Measurements from ENCODE around the gene NXPH2.

Gene NXPH2

GRCh38 chr2:138779781-138780445 is at the start of gene NXPH2:
NXPH2 (minus strand) TSS chr2:138780390; CDS start chr2:138780241, 149 bp downstream.
- no peak for DNase-seq

DNA sequence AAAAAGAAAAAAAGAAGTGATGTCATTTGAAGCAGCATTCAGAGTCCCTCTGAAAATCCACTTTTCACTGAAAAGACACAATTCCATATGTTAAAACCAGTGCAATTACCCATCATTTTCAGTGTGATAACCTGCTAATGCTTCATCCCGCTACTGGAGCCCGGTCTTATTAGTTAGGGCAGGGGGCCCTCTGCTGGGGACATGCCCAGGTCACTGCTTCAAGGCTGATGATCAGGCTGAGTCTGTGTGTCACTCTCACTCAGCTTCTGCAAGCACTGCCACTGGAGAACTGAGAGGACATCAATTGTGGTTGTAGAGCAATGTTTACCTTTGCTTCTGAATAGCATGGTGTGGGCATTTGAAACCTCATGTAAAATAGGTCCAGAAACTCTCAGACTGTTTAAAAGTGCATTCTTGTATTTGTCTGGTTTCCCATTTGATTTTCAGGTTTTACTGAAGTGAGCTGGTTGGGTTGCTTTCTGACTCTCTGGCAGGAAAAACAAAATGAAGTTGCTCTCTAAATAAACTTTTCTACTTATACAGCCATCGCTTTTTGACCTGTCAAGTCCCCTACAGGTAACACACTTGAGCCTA is 49.2 kb upstream of the NXPH2 start:
- DNase-seq = peak in 1 of 6 experiments; percentile 4

DNA sequence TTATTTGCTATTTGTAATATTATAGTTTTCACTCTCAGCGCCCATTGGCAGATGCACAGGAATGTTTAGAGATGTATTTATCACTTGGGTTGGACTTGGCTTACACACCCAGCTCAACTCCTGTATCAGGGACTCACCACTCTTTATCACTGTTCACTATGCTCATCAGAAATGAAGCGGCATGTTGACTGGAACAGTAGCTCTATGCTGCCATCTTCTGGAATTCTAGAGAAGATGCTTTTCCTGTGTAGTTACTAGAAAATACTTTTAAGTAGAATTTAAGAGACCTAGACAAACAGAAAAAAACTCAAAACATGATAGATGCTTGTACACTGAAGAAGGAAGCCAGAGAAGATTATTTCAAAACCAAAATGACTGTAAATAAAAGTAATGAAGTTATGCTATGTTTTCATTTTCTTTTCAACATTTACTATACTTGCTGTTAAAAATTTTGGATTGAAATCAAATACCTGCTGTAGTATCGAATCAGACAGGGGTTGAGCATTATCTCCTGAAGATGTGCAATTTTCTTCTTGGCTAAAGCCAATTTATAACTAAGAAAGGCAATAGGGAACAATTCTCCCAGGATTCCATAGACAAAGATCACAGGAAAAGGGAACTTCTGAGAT is 47.4 kb upstream of the NXPH2 start:
- peak in 3 of 6 experiments; percentile 11 to 53 (median 48) for DNase-seq

DNA sequence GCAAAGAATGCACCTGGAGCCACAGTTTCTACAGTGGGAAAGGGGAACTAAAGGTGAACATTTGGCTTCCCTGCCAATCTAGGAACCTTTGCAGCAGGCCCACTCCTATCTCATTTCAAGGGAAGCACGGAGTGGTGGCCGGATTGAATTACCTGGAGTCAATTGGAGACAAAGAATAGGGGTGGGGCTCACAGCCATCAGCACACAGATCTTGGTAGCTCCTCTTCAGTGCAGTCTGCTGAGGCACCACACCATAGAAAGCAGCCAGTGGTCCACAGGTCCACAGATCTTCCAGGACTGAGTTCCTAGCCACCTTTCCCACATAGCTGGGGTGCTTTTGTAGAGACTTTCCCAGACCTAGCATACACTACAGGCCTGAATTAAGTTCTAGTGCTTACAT is 43.5 kb upstream of the NXPH2 start:
- DNase-seq = no peak

- DNase-seq = no peak
Observed at GRCh38 chr2:138819964-138820363, 39.8 kb upstream of the NXPH2 start.

GRCh38 chr2:138818556-138818955 is 38.4 kb upstream of the NXPH2 start:
- no peak for DNase-seq

DNA sequence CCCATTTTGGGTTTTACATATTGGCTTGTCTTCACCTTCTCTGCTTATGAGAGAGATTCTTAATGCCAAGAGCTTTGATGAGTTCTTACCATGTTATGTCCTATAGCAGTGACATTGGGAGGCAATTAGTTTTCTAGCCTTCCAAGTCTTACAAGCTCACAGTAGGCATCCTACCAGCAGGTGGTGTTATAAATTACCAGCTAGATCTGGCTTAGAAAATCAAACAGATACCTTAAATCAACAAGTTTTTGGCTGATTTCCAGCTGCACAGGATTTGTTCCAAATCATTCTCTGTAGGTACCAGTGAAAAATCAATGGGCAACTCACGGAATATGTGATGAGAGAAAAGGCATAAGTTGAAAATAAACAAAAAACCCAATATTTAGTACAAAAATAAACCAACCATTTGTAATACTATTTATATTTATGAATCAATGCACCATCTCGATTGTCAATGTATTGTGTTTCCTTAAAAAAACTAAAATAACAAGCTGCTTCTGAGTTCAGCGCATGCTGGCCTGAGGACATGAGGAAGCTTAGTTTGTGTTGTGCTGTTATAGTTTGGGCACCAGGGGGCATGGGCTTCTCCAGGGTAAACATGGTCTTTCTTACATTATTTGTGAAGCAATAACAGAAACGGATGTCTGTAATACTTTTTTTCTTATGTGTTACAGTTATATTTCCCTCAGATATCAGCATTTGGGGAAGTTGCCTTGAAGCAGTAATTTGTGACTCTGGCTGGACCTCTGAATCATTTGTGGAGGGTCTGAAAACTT is 34.1 kb upstream of the NXPH2 start:
- DNase-seq = no peak

DNA sequence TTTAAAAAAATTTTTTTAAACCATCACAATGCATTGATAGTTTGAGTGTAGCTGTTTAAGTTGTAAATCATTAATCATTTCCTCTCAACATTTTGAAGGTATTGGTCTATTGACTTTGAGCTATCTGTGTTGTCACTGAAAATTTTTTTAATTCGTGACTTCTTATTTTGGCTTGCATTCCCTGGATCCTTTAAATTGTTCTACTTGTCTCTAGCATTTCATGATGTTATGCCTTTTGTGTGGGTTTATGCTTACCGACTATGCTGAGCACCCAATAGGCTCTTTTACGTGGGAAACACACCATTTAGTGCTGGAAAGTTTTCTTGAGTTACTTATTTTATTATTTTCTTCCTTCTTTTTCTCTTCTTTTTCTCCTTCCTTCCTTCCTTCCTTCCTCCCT is 31.2 kb upstream of the NXPH2 start:
- DNase-seq = no peak

GRCh38 chr2:138794724-138795123 is 14.5 kb upstream of the NXPH2 start:
- DNase-seq = no peak

DNA sequence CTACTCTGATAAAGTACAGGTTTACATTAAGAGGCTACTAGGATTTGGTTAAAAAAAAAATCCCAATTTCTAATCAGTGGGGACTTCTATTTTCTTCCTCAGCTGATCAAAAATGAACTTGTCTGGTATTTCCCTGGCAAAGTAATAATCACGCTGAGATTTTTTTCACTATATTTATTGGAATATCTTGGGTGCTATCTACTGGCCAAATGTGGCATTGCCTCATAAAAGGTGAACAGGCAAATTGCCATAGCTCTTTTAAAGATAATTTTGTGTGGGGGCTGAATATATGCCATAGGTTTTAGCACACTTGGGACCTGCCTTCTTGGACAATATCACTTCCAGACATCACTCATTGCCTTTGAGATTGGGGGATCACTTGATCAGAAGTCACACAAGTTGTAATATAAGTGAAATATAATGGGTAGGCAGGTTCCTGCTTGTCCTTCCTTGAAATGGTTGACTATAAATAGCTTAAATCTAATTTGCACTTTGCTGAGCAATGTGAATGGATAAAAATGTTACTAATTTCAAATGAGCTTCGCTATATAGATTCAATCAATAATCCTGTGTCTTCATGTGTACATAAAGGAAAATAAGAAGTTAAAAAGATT is 7.0 kb upstream of the NXPH2 start:
- peak in 2 of 6 experiments; percentile 3 for DNase-seq

- no peak for DNase-seq
Observed at GRCh38 chr2:138782383-138782782, 2.2 kb upstream of the NXPH2 start.

DNA sequence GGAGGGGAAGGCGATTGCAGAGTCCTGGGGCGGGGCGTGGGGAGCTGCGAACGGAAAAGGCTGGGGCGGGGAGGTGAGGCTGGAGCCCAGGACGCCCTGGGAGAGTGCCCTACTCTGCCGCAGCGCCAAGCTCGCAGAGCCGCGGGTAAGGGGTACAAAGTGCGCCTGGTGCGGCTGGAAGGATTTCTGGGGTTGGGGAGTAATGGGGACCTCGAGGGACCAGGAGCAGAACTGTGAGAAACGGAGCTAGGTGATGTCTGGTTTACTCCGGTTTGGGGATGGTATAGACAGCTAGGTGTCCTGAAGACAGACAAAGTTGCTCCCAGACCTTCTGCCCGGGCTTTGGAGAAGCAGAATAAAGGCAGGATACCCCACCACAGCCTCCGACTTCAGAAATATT is 718 bp upstream of the NXPH2 start:
- no peak for DNase-seq

DNA sequence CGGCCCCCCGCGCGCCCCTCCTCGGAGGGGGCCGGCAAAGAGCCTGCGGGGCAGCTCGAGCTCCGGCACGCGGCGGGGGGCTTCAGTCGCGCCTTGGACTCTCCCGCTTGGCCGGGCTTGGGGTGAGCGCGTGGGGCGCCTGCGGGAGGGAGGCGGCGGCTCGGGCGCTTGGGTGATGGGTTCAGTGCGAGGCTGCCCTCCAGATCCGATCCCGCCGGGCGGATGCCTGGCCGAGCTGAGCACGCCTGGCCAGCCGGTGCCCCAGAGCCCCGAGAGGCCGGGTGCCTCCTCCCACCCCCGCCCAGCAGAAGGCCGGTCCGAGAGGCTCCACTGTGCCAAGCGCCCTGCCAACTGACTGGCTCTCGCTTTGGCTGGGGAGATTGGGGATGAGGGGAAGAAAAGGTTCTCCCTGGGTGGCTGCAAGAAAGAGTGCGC is 273 bp upstream of the NXPH2 start:
- no peak for DNase-seq

GRCh38 chr2:138779406-138779780 is 797 bp downstream of the NXPH2 start:
- no peak for DNase-seq

GRCh38 chr2:138777996-138778395 is 2.2 kb downstream of the NXPH2 start:
- DNase-seq = no peak

DNA sequence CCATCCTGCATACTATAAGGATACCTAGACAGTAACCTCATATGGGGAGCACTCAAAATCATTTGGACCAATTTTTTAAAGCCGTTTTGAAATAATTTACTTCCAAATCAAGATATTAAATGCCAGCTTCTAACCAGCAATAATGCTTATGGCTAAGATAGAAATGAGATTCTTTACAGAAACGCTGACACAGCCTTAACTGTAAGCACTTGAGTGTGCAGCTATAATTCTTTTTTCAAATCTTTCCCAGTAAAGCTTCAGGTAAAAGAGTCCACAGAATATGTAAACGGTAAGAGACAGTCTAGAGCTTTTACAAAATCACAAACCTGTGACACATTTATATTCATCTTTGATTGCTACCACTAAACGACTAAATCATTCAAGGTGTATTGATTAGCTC is 4.5 kb downstream of the NXPH2 start:
- no peak for DNase-seq

- no peak for DNase-seq
Observed at GRCh38 chr2:138771534-138771933, 8.7 kb downstream of the NXPH2 start.

- DNase-seq = no peak
Observed at GRCh38 chr2:138767101-138767500, 13.1 kb downstream of the NXPH2 start.

DNA sequence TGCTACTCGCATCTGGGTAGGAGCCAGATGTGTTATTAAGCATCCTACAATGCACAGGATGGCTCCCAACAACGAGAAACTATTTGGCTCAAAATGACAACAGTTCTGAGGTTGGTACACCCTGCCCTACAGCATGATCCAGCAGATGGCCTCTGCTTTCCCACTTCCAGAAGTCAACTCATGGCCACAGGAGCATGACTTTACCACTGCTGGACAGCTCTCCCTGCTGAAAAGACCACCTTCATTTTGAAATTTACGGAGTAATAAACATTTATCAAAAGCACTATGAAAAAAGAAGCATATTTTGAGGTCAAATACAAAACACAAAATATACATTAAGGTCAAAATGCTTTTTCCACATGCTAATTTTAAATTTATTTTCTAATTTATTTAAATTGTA is 13.7 kb downstream of the NXPH2 start:
- DNase-seq = no peak

DNA sequence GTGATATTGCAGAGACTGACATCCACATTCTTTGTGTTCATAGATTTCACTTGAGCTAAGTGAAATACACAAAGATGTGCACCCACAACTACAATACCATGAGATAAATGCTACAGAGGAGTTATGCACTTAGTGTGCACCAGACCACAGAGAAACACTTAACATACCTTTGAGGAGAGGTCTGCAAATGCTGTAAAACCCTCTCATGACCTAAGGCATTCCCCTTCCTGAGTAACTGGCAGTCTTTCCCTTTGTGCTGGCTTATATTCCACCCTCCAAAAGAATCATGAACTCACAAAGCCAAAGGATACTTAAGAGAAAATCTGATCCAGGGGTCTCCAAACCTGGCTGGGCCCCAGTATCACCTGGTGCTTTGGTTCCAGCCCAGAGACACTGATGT is 16.2 kb downstream of the NXPH2 start:
- no peak for DNase-seq

- DNase-seq = no peak
Observed at GRCh38 chr2:138762533-138762932, 17.7 kb downstream of the NXPH2 start.

- DNase-seq = no peak
Observed at GRCh38 chr2:138760676-138761075, 19.5 kb downstream of the NXPH2 start.

GRCh38 chr2:138757384-138757783 is 22.8 kb downstream of the NXPH2 start:
- no peak for DNase-seq
